Stimulated activated CD4-positive, alpha-beta T cell treated with anti-CD3 and anti-CD28 coated beads, Interleukin-15, amount 100 ng/mL, for 1 hour (primary cell): Measurements from ENCODE around the gene PPP4R4.
"Not testable (repeated sequence)": the region's sequence is repeated elsewhere in the genome, so short reads cannot be mapped to it uniquely, and the experiment has no call there.

Experiments used
- DNase-seq, 2 donors: peaks; one replicate each; pipeline ENCODE4 v3.0.0-alpha.2; 2020; ENCODE audit warnings: low read depth in 1 of 2, low spot score in 1 of 2

The PPP4R4 gene

GRCh38 chr14:94144765-94145164 lies 29.4 kb upstream of the PPP4R4 start:
- DNase-seq: no peak

DNA sequence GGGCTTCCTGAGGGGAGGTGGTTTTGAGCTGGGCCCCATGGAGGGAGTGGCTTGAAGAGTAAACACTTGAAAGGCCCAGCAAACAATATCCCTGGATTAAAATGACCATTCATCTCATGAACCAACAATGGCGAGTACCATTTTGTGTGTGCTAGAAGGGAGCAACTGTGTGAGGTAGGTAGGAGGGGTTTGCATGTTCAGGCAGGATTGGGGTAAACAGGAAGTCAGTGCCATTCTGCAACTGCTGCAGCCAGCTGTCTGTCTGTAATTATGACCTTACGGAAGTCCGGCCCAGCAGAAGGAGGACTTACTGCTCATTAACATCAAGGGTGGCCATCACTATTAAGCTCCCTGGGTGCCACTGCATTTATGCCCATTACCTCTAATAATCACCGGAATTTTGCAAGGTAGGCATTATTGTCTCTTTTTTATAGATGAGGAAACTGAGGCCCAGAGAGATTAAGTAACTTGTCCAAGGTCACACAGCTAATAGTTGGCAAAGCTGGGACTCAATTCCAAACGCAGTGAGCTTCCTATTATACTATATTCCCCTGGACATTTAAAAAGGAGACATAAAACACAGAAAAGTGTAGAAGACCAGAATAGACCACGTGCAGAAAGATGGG lies 28.1 kb upstream of the PPP4R4 start:
- no peak for DNase-seq

- DNase-seq: no peak
These were observed 21.4 kb upstream of the PPP4R4 start for GRCh38 chr14:94152676-94153075.

DNA sequence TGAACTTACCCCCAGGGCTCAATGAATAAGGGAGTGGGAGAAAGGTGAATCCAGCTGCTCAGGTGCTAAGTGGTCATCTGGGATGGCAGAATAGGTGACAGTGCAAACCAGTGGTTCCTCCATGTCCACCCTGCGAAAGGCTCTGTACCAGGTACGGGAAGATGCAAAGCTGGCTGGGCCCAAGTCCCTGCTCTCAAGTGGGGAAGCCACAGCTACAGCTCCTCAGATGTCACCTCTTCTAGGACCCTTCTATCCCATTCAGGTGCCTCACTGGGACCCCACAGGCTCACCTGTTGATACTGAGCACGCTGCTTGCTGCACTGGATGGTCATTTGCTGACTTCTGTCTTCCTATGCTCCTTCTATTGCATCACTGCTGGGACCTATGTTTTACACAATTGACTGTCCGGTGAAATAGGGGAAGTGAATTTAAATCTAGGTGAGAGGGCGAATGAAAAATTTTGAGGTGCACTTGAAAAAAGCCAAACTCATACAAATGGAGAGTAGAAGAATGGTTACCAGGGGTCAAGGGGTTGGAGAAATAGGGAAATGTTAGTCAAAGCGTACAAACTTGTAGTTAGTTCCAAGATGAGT lies 20.3 kb upstream of the PPP4R4 start:
- no peak for DNase-seq

DNA sequence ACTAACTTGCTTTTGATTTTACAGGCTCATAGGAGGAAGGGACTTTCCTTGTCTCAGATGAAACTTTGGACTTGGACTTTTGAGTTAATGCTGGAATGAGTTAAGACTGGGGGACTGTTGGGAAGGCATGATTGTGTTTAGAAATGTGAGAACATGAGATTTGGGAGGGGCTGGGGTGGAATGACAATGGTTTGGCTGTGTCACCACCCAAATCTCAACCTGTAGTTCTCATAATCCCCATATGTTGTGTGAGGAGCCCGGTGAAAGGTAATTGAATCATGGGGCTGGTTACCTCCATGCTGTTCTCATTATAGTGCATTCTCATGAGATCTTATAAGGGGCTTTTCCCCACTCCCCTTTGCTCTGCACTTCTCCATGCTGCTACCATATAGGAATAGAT lies 18.0 kb upstream of the PPP4R4 start:
- DNase-seq: not testable (repeated sequence)

DNA sequence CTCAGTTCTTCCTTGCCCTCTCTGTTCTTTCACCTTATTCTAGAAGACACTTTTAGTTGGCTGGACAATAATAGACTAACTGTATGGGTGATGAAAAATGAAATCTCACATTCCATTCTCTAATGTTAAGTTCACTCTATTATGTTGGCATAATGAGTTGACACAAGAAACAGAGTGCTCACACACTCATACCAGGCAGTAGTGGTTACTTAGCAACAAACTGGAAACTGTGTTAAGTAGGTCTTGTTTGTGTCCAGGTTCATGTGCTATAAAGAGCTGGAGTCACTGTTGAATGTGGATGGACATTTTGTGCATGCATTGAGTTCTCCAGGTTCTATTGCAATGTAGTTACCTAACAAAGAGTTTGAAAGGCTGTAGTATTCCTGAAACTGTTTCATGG lies 16.9 kb upstream of the PPP4R4 start:
- DNase-seq: no peak

- DNase-seq: no peak
These were observed 15.8 kb upstream of the PPP4R4 start for GRCh38 chr14:94158239-94158883.

GRCh38 chr14:94161058-94161457 lies 13.1 kb upstream of the PPP4R4 start:
- DNase-seq: no peak

GRCh38 chr14:94161981-94162380 lies 12.1 kb upstream of the PPP4R4 start:
- no peak for DNase-seq

- no peak for DNase-seq
These were observed 11.7 kb upstream of the PPP4R4 start for GRCh38 chr14:94162466-94162865.

DNA sequence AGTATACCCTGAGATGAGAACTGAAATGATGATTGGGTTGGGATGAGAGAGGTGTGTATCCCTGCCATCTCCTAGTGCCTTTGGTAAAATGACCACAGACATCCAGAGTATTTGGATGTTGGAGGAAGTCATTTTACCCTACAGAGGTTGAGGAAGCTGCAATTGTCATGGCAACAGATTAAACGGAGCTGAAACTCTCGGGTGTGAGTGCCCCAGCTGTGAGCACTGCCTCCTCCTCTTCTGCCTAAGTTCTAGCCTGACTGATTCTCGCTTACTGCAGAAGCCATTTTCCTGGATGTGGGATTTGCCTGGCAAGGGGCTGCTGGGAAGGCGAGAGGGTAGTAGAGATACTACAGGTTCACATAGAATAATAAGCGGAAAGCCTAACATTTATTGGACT lies 10.3 kb upstream of the PPP4R4 start:
- no peak for DNase-seq

- DNase-seq: no peak
These were observed 9.3 kb upstream of the PPP4R4 start for GRCh38 chr14:94164685-94165431.

DNA sequence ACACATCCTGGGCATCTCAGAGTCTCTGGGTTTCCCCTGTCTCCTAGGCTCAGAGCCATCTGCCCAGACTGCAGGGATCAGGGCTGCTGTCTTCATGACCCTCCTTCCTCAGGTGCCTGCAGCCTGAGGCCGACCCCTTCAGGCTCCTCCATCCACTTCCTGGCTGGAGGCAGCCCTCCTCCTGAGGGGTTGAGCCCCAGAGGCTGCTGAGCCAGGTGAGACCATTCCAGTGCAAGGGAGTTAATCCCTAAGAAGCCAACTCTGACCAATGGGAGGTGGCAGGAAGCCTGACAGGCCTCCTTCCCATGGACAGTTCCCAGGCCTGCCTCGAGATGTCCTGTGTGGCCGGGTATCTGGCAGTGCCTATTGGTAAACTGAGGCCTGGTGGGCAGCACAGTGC lies 8.4 kb upstream of the PPP4R4 start:
- no peak for DNase-seq

- DNase-seq: no peak
These were observed 4.0 kb upstream of the PPP4R4 start for GRCh38 chr14:94170136-94170535.

DNA sequence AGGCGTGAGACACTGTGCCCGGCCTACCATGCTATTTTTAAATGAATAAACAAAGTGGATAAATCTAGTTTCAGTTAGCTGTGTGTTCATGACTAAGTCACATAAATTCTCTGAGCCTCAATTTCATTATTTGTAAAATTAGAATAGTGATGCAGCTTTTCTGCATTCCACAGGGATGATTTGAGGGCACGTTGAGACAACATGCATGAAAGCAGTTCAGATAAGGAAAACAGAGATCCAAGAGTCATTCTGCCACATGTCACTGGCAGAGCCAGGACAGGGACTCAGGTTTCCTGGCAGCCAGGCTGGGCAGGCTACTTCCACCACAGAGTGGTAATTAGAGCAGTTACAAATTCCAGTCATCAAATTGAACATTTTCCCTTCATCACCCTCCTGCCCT lies 2.9 kb upstream of the PPP4R4 start:
- no peak for DNase-seq

DNA sequence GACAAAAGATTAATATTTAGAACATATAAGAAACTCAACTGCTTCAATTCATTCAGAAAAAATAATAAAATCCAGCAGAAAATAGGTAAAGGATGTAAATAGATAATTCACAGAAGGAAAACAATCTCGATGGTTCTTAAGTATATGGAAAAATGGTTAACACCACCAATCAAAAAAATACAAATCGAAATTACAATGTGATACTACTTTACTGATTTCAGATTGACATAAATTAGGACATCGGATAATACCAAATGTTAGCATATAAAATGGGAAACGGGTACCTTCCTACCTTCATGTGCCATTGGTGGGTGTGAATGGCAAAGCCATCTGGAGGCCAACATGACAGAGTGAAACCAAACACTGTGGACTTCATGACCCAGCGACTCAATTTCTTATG lies 1.6 kb upstream of the PPP4R4 start:
- DNase-seq: no peak

DNA sequence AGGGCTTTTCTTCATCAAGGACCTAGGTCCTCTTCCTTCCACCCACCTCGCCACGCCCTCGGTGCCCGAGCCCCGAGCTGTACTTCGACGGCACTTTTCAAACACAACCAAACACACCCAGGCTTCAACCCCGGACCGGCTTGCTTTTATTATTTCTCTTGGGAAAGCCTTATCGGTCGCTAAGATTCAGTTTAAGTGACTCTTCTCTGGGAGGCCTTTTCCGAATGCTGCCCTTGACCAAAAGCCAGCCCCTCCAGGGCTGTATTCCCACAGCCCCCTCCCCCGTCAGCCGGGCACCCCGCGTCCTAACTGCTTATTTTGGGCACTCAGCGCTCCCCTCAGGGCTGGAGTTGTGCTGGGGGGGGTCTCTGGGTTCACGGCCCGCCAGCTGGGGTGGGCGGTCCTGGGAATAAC lies 644 bp upstream of the PPP4R4 start:
- DNase-seq: no peak

DNA sequence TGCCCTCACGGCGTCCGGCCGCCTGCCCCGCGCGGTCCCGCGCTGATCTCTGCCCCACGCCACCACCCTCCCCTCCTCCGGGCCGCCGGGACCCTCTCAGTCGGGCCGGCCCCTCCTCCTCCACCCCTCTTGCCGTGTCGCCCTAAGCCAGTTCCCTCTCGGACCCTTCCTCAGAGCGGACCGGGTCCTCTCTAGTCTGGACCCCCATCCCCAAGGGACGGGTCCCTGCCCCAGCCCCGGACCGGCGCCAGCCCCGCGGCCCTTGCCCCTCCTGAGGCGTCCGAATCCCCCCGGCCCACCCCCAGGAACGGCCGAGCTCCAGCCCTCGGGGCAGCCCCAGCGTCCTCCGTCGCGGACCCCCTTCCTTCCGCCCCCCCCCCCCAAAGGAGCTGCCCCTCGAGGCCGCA lies 485 bp downstream of the PPP4R4 start:
- DNase-seq: no peak

- no peak for DNase-seq
These were observed 1.1 kb downstream of the PPP4R4 start for GRCh38 chr14:94175011-94175745.

- no peak for DNase-seq
These were observed 1.6 kb downstream of the PPP4R4 start for GRCh38 chr14:94175747-94176146.

- no peak for DNase-seq
These were observed 2.7 kb downstream of the PPP4R4 start for GRCh38 chr14:94176808-94177207.
